Inflammatory macrophage treated with lipopolysaccharide for 1 hour (primary cell): ENCODE results near the gene LAMTOR5.
A peak's percentile ranks its signal among the peaks of the same experiment; 100 is the strongest.
"Not testable (repeated sequence)": the region's sequence is repeated elsewhere in the genome, so short reads cannot be mapped to it uniquely, and the experiment has no call there.

ENCODE experiments used
- DNase-seq, 2 donors: peaks; one replicate each; pipeline ENCODE4 v3.0.0-alpha.2; 2020 to 2022

Gene LAMTOR5

DNA sequence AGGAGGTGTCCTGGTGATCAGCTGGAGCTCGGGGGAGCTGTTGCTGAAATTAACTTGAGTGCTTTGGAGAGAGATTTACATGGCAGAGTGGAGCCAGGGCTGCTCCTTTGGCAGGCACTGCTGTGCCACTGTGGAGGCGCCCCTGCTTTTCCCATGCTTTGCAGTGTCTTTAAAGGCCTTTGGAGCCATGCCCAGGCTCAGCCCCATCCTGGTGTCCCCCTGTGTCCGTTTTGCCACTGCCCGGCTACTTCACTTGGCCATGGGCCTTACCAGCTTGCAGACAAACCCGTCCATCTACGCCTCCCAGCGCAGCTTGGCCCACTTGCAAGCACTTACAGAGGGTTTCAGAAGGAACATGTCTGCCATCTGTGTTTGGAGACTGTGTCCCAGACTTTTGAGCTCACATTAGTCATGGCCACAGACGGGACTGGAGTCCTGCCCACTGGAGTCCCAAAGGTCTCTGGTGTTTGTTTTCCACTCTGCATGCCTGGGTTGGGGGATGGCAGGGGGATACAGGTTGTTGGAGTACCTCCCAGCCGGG is 18.2 kb upstream of the LAMTOR5 start:
- DNase-seq: no peak

DNA sequence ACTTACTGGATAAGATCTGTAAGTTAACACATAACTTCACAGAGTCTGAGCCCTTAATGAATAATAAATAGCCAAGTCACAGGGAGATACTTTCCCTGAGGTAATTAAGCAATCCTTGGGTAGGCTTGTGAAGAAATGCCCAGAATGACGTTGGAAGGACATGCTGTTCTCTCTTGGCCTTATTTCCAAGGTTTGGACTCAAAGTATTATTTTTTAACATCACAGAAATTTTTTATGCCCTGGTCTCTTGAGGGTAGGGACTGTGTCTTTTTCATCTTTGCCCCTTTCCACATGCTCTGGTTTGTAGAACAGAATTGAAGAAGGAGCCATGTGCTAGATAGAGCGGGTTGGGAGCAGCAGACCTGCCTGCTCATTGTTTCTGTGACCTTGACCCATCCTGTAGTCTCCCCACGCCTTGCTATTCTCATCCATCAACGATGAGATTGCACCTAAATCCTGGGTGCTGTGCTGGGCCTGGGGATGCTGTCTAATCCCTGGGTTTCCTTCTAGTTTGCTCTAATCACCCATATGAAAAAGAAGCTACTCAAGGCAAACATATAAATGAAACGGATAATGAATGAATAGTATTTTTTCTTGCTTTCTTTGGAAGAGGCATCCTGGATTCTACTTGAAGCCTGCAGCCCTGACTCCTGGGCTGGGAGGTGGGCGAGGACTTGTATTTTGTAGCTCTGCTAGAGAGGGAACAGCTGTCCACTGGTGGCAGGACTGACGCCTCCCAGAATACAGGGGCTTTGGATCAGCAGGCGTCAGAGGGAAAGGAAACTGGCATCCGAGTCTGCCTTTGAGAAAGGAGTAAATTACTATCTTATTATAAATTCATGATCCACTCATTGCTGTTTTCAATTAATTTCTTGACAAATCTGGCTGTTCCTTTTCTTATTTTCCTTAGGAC is 17.5 kb upstream of the LAMTOR5 start:
- peak; percentile 70 to 71 for DNase-seq

DNA sequence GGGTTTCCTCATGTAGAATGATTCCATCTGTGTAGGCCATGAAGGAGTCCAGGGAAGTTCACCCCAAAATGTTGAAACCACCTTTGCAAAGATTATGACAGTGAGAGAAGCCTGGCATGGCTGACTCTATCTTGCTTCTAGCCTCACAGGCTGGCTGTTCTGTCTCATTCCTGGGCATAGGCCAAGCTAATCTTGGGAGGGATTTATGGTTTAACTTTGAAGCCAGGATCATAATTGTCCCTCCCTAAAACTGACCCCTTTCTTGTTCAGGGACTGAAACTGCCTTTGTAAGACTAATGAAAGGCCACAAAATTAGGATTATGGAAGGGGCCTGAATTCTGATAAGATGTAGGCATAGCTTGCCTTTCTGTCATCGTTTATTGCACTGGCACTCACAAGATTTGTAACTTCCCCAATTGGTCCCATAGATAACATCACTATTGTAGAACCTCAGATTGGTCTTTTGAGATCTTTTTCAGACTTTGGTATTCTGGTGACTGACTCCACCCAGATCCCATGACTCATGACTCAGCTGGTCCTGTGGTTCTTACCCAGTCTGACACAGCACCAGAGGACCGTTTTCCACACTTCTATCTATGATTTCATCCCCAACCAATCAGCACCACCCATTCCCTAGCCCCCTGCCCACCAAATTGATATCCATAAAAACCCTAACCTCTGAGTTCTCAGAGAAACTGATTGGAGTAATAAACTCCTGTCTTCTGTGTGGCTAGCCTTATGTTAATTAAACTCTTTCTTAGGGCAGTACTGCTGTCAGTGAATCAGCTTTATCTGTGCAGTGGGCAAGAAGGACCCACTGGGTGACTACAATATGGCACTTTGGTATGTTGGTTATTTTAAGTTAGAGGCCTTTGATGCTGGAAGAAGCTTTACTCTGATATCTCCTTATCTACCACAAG is 13.6 kb upstream of the LAMTOR5 start:
- DNase-seq: peak; percentile 93 to 99

DNA sequence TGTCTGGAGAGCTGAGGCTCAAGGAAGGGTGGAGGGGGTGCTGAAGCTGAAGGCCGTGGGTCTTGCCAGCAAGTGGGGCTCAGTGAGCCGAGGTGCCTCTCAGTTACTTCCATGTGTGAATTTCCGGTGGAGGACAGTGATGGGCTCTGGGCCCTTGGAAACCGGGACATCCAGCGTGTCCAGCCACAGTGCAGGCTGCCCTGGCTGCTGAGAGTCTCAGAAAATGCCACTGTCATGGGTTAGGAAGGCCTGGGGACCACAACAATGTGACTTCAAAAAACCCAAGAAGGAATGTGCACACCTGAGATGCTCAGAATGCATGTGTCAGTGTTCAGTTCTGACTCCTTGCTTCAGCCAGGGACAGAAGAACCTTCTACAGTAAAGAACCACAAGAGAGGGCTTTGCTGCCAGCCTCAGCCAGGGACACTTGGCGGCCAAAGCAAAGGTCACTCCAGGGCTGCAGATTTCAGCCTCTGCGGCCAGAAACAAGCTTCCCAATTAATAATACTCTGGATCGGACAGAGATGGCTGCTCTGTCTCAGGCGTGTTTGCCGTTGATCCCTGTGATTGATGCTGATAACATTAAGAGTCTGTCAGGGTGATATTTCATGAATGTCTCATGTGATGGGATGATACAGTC is 12.6 kb upstream of the LAMTOR5 start:
- no peak for DNase-seq

DNA sequence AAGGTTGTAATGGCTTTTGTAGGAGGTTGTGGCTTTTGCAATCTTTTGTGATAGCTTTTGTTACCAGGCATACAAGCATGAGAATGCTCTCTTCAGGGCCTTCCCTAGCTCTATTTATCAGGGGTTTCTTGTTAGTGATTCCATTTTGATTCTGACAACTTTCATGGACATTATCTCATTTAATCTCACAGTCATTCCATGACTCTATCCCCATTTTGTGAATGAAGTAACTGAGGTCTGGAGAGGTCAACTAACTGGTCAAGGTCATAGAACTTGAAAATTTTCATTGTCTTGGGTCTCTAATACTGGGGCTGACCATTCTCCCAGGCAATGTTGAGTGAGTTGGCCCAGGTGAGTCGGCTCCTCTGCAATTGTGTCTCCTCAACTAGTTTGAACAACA is 11.2 kb upstream of the LAMTOR5 start:
- DNase-seq: no peak

DNA sequence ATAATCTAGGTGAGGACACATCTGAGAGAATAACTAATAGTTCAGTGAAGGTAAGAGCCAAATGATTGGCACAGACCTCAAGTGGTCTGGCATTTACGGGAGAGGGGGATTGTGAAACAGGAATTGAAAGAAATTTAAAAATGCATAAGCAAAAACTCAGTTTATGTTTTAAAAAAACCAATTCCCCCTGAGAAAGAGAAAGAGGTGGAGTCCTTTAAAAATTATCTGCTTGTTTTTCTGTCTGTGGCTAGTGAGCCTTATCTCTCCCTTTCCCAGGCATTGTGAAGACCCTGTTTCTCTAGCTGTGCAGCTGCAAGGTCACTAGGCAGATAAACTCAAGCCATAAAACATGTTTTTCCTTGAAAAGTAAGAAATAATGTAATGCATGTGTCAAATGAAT is 5.6 kb upstream of the LAMTOR5 start:
- not testable (repeated sequence) for DNase-seq

DNA sequence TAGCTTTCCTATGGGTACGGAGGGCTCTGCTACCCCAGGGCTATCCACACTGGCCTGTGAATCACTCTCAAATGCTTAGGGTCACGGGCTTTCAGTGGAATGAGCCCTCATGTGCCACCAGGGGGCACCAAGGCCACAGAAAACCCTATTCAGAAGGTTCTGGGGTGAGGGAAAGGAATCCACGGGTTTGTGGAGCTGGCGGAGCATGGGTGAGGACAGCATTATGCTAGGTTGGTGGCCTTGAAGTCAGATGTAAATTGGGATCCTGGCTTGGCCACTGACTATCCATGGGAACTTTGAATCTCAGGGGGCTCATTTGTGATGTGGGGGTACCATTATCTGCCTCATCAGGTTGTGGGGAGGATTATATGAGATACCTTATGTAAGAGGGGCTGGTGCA is 5.1 kb upstream of the LAMTOR5 start:
- DNase-seq: peak; percentile 79 to 93

DNA sequence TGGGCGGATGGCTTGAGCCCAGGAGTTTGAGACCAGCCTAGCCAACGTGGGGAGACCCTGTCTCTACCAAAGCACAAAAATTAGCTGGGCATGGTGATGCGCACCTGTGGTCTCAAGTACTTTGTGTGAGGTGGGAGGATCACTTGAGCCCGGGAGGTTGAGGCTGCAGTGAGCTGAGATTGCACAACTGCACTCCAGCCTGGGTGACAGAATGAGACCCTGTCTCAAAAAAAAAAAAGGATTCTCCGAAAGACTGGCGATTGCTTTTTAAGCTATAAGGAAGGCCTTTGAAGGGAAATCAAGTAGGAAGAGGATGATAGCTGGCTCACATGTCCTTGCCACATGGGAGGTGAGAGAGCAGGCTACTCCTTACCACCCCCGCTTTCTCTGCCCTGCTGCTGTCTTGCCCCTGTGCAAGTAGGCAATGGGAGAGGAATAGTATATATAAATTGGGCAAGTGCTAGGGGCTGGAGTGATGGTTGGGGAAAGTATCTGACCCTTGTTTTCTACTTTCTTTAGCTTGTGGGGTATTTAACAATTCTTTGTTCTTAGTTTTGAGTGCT is 3.8 kb upstream of the LAMTOR5 start:
- peak in 1 of 2 donors; percentile 48 for DNase-seq

DNA sequence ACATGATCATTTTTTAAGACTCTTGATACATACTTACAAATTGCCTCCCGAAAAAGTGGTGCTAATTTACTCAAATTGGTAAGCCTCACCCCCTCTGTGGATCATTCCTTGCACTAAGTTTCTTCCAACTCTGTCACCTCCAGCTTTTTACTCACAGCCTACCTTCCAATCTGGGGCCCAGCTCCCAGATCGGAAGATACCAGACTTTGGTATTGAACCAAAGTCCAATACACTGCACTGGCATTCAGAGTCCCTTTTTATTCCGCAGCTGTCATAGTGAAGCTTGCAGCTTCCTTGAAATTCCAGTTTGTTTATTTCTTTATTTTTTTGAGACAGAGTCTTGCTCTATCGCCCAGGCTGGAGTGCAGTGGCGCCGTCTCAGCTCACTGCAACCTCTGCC is 1.8 kb upstream of the LAMTOR5 start:
- no peak for DNase-seq

DNA sequence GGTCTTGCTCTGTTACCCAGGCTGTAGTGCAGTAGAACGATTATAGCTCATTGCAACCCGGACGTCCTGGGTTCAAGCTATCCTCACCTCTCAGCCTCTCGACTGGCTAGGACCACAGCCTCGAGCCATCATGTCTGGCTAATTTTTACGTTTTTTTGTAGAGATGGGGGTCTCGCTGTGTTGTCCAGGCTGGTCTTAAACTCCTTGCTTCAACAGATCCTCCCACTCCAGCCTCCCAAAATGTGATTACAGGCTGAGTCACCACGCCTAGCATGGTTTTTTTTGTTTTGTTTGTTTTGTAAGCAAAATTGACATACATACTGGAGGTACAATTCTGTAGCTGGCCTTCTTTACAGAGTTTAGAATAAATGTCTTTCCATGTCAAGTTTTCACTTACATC is 994 bp upstream of the LAMTOR5 start:
- DNase-seq: no peak

DNA sequence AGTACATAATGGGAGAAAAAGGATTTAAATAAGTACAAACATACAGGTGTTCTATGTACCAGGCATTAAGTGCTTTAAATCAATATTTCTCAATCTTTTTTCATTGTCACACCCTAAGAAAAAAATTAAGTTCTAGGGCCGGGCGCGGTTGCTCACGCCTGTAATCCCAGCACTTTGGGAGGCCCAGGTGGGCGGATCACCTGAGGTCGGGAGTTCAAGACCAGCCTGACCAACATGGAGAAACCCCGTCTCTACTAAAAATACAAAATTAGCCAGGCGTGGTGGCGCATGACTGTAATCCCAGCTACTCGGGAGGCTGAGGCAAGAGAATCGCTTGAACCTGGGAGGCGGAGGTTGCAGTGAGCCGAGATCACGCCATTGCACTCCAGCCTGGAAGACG is 1.1 kb downstream of the LAMTOR5 start:
- not testable (repeated sequence) for DNase-seq

DNA sequence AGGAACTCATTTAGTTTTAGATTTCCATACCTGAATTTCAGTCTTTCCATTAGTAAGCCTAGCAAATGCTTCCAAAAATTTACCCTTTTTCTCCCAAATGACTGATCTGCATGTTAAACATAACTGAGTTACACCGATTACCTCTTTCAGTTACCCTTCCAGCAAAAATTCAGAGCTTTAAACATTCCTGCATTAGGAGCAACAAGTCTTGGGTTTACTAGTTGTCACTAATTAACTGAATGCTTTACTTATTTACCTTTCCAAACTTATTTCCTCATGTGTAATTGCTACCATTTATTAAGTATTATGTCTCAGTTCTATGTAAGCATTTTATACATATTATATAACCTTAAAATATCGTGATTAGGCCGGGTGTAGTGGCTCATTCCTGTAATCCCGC is 3.1 kb downstream of the LAMTOR5 start:
- DNase-seq: no peak

DNA sequence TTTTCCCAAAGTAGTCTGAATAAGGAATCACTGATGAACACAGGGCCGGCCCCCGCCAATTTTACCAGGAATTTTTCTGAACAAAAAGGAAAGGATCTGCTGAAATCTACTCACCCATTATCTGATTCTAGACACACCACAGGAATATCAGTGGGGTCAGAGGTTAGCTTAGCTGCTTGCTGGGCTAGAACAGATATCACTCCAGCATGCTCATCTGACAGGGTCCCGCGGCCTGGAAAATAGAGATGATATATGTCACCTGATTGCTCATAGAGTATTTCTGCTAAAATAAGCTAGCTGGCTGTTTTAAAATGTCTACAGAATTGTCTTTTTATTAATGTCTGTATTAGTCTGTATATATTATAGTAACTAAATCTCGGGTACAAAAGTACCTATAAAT is 3.7 kb downstream of the LAMTOR5 start:
- no peak for DNase-seq

DNA sequence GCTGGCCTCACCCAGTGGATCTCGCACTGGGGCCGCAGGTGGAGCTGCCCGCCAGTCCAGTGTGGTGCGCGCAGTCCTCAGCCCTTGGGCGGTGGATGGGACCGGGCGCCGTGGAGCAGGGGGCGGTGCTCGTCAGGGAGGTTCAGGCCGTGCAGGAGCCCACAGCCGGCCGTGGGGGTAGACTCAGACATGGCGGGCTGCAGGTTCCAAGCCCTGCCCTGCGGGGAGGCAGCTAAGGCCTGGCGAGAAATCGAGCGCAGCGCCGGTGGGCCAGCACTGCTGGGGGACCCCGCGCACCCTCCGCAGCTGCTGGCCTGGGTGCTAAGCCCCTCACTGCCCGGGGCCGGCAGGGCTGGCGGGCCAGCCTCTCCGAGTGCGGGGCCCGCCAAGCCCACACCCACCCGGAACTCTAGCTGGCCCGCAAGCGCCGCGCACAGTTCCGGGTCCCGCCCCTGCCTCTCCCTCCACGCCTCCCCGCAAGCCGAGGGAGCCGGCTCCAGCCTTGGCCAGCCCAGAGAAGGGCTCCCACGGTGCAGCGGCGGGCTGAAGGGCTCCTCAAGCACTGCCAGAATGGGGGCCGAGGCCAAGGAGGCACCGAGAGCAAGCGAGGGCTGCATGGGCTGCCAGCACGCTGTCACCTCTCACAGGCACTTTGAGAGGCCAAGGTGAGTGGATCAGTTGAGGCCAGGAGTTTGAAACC is 11.1 kb downstream of the LAMTOR5 start:
- not testable (repeated sequence) for DNase-seq

DNA sequence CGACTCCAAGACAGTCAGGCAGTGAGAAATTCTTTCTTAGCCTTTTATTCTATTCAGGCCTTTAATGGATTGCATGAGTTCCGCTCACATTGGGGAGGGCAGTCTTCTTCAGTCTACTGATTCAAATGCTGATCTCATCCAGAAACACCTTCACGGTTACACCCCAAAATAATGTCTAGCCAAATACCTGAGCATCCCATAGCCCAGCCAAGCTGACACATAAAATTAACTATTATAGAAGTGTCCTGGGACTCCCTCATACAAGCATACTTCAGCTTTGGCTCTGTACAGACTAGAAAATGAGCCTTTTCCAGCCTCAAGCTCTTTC is 13.0 kb downstream of the LAMTOR5 start:
- no peak for DNase-seq

DNA sequence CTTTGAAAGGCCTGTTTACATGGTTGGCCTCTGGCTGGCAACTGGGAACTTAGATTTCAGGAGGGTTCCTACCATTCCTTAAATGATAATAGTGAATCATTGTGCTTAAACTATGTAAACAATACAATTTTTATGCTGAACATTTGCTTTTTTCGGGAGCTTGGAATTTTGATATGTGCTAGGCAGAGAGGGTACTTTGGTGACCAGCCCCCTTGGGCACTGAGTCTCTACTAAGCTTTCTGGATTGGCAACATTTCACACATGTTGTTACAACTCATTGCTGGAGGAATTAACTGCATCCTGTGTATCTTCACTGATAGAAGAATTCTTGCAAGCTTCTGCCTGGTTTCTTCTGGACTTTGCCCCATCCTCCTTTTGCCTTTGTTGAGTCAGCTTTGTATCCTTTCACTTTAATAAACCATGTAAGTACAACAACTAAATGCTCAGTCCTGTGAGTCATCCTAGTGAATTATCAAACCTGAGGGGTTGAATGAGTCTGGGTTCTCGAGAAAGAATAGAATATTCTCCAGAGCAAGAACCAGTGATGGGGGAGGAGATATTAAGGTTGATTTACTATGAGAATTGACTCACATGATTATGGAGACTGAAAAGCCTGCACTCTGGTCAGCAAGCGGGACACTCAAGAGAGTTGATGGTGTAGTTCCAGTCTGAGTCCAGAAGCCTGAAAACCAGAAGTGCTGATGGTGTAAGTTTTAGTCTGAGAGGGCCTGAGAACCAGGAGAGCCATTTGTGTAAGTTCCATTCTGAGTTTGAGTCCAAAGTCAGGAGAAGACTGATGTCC is 13.6 kb downstream of the LAMTOR5 start:
- DNase-seq: no peak

DNA sequence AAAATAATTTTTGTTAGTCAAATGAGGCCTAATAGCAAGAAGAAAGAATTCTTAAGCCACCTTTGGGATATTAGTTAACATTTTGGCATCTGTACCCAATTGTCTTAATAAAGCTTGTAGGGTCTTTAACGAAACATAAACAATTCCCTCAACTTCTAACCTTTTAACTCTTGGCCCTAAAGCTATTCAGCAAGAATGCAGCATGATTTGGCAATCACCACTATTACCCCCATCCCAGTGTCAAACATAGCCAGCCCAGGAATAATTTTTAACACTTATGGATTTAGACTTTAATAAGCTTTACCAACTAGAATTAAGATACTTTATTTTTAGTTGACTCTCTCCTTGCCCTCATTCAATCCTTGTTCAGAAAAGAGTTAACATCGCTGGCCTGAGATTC is 14.2 kb downstream of the LAMTOR5 start:
- DNase-seq: no peak

DNA sequence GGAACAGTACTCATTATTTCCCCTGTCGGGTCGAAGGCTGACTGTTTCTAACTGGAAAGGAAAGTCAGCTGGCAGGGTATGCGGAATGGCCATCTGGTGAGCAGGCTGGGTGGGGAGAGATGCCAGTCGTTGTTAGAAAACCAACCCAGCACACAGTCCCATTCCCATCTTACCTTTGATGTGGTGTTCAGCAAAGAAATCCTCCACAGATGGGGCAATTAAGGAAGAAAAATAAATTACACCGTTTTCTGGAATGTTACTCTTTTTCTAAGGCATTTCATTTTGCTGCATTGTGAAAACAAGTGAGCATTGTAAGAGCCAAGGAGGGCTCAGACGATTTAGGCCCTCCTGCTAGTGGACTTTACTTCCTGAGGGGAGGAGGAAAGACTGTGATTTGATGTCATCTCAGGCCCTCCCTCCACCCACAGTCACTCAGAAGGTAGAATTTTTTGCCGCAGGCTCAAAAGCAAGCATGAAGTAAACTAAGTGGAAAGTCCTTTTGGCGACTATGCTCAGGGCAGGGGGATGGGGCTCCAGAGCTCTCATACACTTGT is 16.7 kb downstream of the LAMTOR5 start, which contains the start of gene SLC16A4:
SLC16A4 (minus strand) TSS at position 335 of the 554 bp plus-strand sequence. CDS start 1,703 bp downstream, outside the sequence.
- DNase-seq: no peak

DNA sequence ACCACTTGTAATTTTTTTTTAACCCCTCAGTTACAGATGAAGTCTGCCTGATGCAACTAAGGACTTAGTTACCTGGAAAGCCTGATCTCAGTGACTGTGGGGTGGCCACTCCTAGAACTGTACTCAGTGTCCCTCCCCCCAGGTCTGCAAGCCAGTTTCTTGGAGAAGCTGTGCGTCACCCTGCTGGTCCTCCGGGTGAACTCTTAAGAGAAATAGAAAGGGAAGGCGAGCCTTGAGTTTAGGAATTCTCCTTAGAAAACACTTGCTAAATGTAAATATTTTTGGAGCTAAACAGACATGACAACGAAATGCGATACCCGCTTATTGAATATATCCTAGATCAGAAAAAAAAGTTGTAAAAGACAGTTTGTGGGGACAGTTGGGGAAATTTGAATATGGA is 17.4 kb downstream of the LAMTOR5 start:
- DNase-seq: no peak

DNA sequence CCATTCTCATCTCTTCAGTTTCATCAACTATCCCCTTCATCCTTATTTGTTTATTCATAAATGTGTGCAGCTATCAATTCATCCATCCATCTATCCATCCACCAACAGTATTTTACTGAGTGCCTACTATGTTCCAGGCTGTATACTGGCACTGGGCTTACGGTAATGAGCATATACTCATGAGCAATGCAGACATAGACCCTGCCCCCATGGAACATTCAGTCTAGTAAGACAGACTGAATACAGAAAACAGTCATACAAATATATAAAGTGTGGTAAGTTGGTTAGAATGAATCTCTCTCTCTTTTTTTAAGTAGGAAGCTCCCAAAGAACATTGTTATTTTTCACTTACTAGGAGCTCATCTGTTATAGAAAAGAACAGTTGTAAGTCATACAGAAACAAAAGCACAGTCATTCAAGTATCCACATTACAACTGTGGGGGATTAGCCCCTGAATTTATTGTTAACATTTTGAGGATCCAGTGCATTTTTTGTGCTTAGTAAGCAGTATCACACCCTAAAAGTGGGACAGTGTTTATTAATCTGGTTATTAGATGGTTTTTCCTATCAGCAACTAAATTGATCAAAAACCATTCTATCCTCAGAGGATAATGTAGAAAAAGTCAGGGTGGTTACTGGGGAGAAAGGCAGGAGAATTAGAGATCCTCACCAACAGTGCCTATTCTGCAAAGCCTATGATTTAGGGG is 20.3 kb downstream of the LAMTOR5 start:
- no peak for DNase-seq
